NK-92 treated with Interleukin-12 subunit alpha and Interleukin-12 subunit beta, amount 100 ng/mL, for 24 hours (cell line): ENCODE results near the gene TMEM238.

Experiments
- DNase-seq: peaks from one replicate; lab custom pipeline; 2025; lab: John Stamatoyannopoulos, UW

The TMEM238 gene

DNA sequence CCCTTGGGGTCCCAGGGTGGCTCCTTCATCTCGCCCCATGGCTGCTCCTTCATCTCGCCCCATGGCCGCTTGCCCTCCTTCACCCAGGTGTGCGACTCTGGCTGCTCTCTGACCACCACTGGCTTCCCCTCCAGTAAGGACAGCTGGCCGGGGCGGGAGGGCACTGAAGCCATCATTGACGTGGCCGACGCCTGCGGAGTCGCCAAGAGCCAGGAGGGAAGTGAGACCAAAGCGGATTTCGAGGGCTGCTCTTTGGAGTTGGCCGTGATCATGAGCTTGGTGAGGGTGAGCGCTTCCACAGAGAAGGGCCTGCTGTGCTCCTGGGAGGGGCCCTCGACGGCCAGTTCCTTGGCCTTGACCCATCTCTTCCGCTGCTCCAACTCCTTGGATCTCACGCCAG, 25.6 kb downstream of the TMEM238 start:
- no peak for DNase-seq

- no peak for DNase-seq
Observed at GRCh38 chr19:55355213-55355821, 28.8 kb downstream of the TMEM238 start.

GRCh38 chr19:55354698-55355212, 29.3 kb downstream of the TMEM238 start, which contains the start of gene COX6B2:
TSS of gene COX6B2 (minus strand) at chr19:55354719. CDS start at chr19:55354521, 198 bp downstream.
- no peak for DNase-seq

- no peak for DNase-seq
Observed at GRCh38 chr19:55353803-55354697, 30.0 kb downstream of the TMEM238 start.

DNA sequence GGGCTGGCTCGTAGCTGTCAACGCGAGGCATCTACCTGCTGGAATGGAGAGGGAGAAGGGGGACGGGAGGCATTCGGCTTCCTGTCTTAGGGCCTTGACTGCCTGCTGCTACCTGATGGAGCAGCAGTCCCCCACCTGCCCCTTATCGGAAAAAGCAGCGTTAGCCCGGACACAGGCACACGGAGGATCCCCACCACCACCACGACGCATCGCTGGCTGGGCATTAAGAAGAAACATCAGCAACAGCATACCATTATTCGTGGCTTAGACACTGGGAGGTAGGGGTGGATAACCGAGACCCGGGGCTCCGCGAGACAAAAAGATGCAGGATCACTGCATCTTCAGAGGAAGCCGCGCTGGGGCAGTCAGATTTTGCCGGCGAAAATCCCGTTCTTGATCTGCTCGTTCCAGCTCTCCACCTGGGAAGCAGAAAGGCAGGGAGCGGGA, 30.7 kb downstream of the TMEM238 start:
- DNase-seq, result no peak

DNA sequence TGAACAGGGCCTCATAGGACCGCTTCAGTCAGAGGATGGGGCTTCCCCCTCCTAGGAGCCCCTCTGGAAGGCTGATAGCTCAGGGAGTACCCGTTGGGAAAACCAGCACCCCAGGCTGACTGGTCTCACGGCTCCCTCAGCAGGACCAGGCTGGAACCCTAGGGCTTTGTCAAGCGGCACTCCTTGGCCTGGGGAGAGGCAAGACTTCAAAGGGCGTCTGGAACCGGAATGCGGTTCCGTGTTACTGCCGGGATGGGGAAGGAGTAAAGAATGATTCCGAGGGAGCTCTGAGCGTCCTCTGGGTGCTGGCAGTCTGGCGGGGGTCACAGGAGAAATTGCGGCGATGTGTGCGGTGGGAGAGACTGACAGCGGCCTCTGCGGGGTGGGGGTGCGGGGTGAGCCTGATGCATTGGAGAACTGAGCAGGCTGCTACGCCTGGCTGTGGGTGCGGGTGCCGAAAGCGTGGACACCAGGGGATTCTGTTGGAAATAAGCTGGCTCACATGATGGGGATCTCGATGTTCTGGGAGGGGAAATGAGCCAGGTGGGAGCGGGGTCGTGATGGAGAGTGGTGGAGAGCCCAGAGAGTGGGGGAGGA, 31.4 kb downstream of the TMEM238 start:
- no peak for DNase-seq

DNA sequence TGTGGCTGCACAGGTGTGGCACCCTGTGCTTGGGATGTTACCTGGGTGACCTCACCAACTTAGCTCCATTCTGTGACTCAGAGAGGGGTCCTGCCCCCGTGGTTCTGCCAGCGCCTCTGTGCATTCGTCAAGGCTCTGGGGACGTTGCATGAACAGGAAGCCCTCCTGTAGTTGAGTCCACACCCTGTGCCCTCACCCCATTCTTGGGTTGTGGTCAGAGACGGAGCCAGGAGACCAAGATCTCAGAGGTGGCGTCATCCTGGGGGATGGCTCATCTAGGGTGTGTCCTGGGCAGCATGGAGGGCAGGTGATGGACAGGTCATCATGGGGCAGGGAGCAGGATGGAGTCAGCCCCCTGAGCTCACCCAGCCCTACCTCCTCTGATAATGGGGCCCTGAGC, 32.1 kb downstream of the TMEM238 start:
- DNase-seq, result no peak

GRCh38 chr19:55350620-55351315, 33.3 kb downstream of the TMEM238 start:
- DNase-seq, result no peak

DNA sequence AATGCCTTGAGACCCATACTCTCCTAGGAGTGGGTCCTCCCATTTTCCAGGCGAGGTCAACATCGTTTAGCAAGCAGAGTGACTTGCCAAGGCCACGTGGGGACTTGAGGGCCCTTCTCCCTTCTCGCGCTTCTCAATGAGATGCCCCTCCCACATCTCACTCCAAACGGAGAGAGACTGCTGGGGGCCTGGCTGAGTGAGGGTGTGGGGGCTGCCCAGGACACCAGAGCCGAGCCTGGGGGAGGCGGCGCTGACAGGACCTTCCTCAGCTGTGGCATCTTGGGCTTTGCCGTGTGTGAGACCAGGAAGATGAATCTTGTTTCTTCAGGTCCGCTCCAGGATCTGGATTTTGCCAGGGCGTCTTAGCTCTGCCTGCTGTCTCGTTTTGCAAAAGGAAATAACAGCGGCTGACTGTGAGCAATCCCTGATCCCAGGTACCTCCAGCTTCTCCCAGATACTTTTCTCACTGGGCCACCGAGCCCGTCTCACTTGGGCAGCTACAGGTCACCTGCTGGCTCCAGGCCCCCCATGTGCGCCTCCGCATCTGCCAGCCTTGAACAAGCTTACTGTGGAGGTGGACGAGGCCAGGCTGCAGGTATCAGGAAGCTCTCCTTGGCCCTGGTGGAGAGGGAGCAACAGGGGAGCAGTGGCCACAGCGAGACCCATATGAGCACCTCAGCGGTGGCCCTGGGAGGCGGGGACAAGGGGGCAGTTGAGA, 35.6 kb downstream of the TMEM238 start:
- no peak for DNase-seq

- no peak for DNase-seq
Observed at GRCh38 chr19:55347442-55348009, 36.6 kb downstream of the TMEM238 start.

DNA sequence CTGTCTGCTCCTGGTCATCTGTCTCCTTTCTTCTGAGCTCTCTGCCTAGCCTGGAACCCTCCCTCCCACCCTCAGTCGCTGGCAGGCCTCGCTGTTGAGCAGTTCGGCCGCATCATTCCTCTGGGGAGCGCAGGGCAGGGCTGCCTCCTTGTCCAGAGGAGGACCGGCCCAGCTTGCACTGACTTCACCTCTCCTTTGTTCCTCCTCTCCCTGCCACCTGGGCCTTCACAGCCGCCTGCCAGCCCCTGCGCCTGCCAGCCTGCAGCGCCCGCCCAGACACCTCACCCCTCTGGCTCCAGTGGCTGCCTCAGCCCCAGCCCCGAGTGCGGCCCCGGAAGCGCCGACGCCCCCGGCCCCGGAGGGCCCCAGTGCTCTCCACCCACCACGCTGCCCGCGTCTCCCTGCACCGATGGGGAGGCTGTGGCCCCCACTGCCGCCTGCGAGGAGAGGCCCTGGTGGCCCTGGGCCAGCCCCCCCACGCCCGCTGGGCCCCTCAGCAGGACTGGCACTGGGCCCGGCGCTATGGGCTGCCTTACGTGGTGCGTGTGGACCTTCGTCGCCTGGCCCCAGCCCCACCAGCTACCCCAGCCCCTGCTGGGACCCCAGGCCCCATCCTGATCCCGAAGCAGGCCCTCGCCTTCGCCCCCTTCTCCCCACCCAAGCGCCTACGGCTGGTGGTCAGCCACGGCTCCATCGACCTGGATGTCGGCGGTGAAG, 37.2 kb downstream of the TMEM238 start:
- DNase-seq, result no peak

GRCh38 chr19:55345818-55346724, 38.0 kb downstream of the TMEM238 start:
- no peak for DNase-seq

DNA sequence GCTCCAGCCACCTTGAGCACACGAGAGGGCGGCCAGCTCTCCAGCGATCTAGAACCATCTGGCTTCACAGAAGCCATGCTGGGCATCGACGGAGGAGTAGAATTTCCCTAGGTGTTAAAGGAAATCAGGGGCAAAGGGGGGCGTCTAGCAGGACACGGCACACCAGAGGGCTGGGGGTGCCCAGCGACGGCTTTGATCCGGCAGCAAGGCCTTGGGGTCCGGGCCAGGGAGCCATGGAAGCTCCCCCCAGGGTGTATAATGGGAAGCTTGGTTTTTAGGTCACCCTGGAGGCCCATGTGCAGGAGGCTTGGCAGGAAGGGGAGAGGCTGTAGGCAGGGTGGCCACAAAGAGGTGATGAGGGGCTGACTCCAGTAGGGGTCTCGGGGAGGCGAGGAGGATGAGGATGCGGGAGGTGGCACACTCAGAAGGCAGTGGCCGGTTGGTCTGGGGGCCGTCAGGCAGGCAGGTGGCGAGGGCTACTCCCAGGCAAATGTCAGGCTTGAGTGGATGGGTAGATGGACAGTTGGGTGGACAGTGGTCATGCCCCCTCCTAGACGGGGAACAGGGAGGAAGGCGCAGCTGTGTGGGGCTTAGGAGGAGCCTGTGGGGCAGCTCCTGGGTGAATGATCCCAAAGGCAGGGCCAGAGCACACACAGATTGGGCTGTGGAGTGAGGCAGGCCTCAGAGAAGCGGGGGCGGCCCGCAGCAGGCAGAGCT, 38.8 kb downstream of the TMEM238 start:
- no peak for DNase-seq

DNA sequence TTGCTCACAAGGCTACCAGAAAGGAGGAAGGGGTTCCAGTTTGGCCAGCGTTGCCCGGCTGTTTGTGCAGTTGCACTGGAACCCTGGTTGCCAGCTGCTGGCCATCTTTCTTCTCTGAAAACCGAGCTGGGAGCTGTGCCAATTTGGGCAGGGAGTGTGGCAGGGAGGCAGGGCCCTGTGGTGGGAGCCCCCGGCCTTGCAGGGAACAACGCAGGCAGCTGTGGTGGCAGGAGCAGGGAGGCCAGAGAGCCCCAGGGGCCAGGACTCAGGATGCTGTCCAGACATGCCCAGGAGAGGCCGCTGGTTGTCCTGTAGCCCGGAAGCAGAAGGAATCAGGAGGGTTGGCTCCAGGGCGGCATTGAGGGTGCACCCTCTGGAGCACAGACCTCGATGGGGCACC, 39.6 kb downstream of the TMEM238 start:
- DNase-seq, result no peak

DNA sequence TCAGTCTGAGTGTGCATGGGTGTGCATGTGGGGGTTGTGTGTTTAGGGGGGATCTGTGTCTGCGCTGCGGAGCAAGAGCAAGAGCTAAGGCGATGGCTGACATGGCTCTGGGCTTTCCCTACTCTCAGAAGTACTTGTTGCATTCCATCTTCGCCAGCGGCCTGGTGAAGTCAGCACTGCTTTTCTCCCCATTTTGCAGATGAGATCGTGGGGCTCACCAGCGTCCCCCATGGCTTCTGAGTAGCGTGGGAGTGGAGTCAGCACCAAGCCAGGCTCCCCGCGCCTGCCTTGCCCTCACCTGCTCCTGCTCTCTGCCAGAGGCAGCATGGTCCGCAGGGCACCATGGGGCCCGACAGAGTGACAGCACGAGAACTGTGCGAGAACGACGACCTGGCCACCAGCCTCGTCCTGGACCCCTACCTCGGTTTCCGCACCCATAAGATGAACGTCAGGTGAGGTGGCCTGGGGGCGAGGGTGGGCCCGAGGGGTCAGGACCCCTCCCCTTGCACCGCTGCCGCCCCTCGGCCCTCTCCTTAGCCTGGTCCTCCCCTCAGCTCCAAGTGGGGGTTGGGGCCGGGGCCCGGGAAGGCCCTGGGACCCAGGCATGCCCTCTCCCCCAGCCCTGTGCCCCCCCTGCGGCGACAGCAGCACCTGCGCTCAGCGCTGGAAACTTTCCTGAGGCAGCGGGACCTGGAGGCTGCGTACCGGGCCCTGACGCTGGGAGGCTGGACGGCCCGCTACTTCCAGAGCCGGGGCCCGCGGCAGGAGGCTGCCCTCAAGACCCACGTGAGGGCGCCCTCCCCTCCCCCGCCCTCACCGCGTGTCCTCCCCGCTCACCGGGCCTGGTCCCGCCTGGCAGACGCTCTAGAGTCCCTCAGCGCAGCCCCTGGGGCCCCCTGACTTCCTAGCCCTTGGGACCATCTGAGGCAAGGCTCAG, 42.2 kb downstream of the TMEM238 start:
- DNase-seq, result no peak

DNA sequence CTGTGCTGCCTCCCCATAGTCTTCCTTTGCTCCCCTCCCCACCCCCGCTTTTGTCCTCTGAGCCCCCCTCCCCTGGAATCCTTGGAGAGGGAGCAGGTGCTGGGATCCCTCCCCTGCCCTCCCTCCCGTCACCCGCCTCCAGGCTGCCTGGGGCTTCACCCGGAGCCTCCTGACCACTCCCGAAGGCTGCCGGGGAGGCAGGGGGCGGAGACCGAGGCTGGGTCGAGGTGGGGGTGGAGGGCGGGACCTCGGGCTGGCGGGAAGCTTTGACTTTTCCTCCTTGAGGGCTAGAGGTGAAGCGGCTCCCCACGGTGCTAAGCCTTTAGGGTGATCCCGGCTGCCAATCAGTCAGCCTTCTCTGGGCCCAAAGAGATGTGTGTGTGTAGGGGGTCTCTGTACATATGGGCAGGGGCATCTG, 42.9 kb downstream of the TMEM238 start:
- no peak for DNase-seq

- DNase-seq, result no peak
Observed at GRCh38 chr19:55340784-55341147, 43.3 kb downstream of the TMEM238 start.
